Colon (tissue), 2 donors: ENCODE measurements around the gene PLXNA1.

Experiments
- FAIRE-seq: peaks from 2 replicates; lab custom pipeline; 2012; peaks lifted over from hg19 to GRCh38; lab: Jason Lieb, UNC
- donor health status: control.
- donor health status: control.

PLXNA1 gene

GRCh38 chr3:126982471-126983175 lies at the start of gene PLXNA1:
Gene PLXNA1, plus strand, starts transcription at chr3:126983115. Its CDS starts 5,479 bp downstream, at chr3:126988594.
- no peak for FAIRE-seq

GRCh38 chr3:126934031-126934531 lies 48.8 kb upstream of the PLXNA1 start:
- FAIRE-seq, result no peak

GRCh38 chr3:126934991-126935390 lies 47.9 kb upstream of the PLXNA1 start:
- no peak for FAIRE-seq

- FAIRE-seq, result no peak
Measured at GRCh38 chr3:126935756-126936509, 47.0 kb upstream of the PLXNA1 start.

- FAIRE-seq, result no peak
Measured at GRCh38 chr3:126936853-126937425, 46.0 kb upstream of the PLXNA1 start.

- no peak for FAIRE-seq
Measured at GRCh38 chr3:126937533-126937932, 45.4 kb upstream of the PLXNA1 start.

GRCh38 chr3:126937973-126938372 lies 44.9 kb upstream of the PLXNA1 start:
- FAIRE-seq, result no peak

GRCh38 chr3:126938520-126939337 lies 44.2 kb upstream of the PLXNA1 start:
- no peak for FAIRE-seq

- no peak for FAIRE-seq
Measured at GRCh38 chr3:126939338-126939718, 43.6 kb upstream of the PLXNA1 start.

- FAIRE-seq, result no peak
Measured at GRCh38 chr3:126939733-126940132, 43.2 kb upstream of the PLXNA1 start.

- FAIRE-seq, result no peak
Measured at GRCh38 chr3:126941721-126942270, 41.1 kb upstream of the PLXNA1 start.

- FAIRE-seq, result no peak
Measured at GRCh38 chr3:126944089-126944965, 38.6 kb upstream of the PLXNA1 start.

GRCh38 chr3:126945171-126945721 lies 37.7 kb upstream of the PLXNA1 start:
- no peak for FAIRE-seq

GRCh38 chr3:126945891-126946290 lies 37.0 kb upstream of the PLXNA1 start:
- no peak for FAIRE-seq

GRCh38 chr3:126946405-126946804 lies 36.5 kb upstream of the PLXNA1 start:
- no peak for FAIRE-seq

- FAIRE-seq, result no peak
Measured at GRCh38 chr3:126947429-126947828, 35.5 kb upstream of the PLXNA1 start.

- FAIRE-seq, result no peak
Measured at GRCh38 chr3:126948980-126949535, 33.9 kb upstream of the PLXNA1 start.

GRCh38 chr3:126951561-126951960 lies 31.4 kb upstream of the PLXNA1 start:
- no peak for FAIRE-seq

GRCh38 chr3:126952261-126952982 lies 30.5 kb upstream of the PLXNA1 start:
- no peak for FAIRE-seq
